ENCODE measurements around the gene SRGAP2.
"Not testable (repeated sequence)": the region's sequence is repeated elsewhere in the genome, so short reads cannot be mapped to it uniquely, and the experiment has no call there.

The SRGAP2 gene

DNA sequence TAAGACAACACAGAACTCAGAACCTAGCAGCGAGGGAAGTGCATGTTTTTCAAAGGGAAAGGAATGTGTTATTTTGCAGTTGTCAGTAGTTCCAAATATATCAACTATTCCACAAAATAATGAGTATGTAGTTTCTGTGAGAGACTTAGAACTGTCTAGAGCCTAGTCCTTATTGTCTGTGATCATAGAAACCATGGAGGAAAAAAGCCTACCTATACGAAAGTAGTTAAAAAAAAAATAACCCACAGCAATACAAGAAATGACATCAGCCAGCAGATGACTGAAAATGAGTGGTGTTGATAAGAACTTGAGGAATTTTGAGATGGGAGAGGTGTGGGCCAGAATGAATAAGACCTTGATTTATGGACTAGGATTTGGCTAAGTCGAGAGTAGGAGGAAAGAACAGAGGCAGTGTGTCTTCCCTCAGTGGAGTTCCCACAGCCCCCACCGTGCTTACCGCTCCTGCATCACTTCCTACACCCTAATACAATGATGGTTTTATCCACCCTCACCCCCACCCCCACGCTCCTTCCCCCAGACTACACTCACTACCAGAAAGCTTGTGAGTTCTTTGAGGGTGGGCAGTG, 20.9 kb downstream of the SRGAP2 start:
- POLR2A ChIA-PET; H3K4me3 ChIP-seq (ENCODE audit: low read depth, low read length); H3K36me3 ChIP-seq (ENCODE audit: control insufficient read depth in 2 of 2, insufficient read depth in 1 of 2, low read length in 2 of 2); CTCF ChIA-PET; H3K9me3 ChIP-seq (ENCODE audit: control insufficient read depth, insufficient read depth, low read depth, low read length); H3K27ac ChIP-seq (ENCODE audit: extremely low read depth, low read depth, low read length); H3K4me1 ChIP-seq (ENCODE audit: control insufficient read depth, insufficient read depth, low read length): not testable (repeated sequence)
- TF ChIP-seq ZNF629 (tag by site-specific recombination; IDR thresholded peaks at IDR 0.05), result peak; percentile 35; the same call in 1 of the 2 replicates

DNA sequence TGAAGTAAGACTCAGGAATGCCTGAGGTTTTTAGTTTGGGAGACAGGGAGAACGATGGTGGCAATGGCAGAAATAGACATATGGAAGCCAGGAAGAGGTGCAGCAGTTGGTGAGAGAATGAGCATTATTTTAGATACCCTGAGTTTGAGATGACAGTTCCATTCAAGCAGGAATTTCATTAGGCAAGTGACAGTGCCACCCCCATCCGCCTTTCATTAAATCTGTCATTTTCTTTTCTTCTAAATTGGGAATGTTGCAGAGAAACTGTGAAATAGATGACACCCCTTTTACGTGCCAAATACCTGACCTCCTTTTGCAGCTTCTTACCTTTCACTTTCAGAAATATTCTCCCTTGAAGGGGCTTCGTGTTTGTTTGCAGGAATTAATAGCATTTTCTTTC, 22.0 kb downstream of the SRGAP2 start:
- POLR2A ChIA-PET; H3K36me3 ChIP-seq (ENCODE audit: control insufficient read depth in 2 of 2, insufficient read depth in 1 of 2, low read length in 2 of 2); H3K27ac ChIP-seq (ENCODE audit: extremely low read depth, low read depth, low read length); H3K9me3 ChIP-seq (ENCODE audit: control insufficient read depth, insufficient read depth, low read depth, low read length); H3K4me3 ChIP-seq (ENCODE audit: low read depth, low read length); H3K4me1 ChIP-seq (ENCODE audit: control insufficient read depth, insufficient read depth, low read length); CTCF ChIA-PET: not testable (repeated sequence)

GRCh38 chr1:206226886-206227285, 23.5 kb downstream of the SRGAP2 start:
- H3K9me3 ChIP-seq (ENCODE audit: control insufficient read depth, insufficient read depth, low read depth, low read length); H3K27ac ChIP-seq (ENCODE audit: extremely low read depth, low read depth, low read length); H3K36me3 ChIP-seq (ENCODE audit: control insufficient read depth in 2 of 2, insufficient read depth in 1 of 2, low read length in 2 of 2); POLR2A ChIA-PET; CTCF ChIA-PET; H3K4me3 ChIP-seq (ENCODE audit: low read depth, low read length); H3K4me1 ChIP-seq (ENCODE audit: control insufficient read depth, insufficient read depth, low read length): not testable (repeated sequence)

- H3K9me3 ChIP-seq (ENCODE audit: control insufficient read depth, insufficient read depth, low read depth, low read length); H3K27ac ChIP-seq (ENCODE audit: extremely low read depth, low read depth, low read length); H3K36me3 ChIP-seq (ENCODE audit: control insufficient read depth in 2 of 2, insufficient read depth in 1 of 2, low read length in 2 of 2); H3K4me3 ChIP-seq (ENCODE audit: low read depth, low read length); POLR2A ChIA-PET; H3K4me1 ChIP-seq (ENCODE audit: control insufficient read depth, insufficient read depth, low read length); CTCF ChIA-PET: not testable (repeated sequence)
Measured at GRCh38 chr1:206229286-206229685, 25.9 kb downstream of the SRGAP2 start.

- POLR2A ChIA-PET; H3K27ac ChIP-seq (ENCODE audit: extremely low read depth, low read depth, low read length); CTCF ChIA-PET; H3K4me3 ChIP-seq (ENCODE audit: low read depth, low read length); H3K36me3 ChIP-seq (ENCODE audit: control insufficient read depth in 2 of 2, insufficient read depth in 1 of 2, low read length in 2 of 2); H3K9me3 ChIP-seq (ENCODE audit: control insufficient read depth, insufficient read depth, low read depth, low read length); H3K4me1 ChIP-seq (ENCODE audit: control insufficient read depth, insufficient read depth, low read length): not testable (repeated sequence)
Measured at GRCh38 chr1:206231989-206232388, 28.6 kb downstream of the SRGAP2 start.

DNA sequence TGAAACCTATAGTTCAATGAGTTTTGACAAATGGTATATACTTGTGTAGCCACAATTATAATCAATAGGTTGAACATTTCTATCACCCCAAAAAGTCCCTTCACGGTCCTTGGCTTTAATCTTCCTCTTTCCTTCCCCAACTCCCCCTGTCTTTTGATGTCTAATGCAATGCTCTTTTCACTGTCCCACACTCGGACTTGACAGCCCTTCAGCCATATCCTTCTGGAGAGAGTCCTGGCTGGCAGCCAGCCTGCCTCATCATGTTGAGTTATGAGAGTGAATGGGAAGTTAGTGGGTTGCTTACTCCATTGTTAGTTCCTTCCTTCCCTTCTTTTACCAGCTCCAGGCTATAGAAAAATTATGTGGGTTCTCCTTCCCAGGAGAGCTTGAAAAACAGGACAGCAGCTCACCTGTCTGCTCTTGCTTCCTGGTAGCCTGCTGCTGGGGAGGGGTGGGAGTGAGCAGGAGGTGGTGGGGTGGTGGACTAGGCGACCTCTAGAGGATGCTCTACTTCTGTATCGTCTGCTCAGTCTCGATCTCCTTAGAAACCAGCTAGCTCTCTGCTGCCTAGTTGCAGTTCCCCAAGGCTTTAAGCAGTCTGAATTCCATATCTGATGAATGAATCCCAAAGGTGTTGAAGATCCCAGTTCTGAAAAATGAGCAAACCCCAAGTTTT, 29.8 kb downstream of the SRGAP2 start:
- H3K9me3 ChIP-seq (ENCODE audit: control insufficient read depth, insufficient read depth, low read depth, low read length); H3K36me3 ChIP-seq (ENCODE audit: control insufficient read depth in 2 of 2, insufficient read depth in 1 of 2, low read length in 2 of 2); H3K27ac ChIP-seq (ENCODE audit: extremely low read depth, low read depth, low read length); CTCF ChIA-PET; H3K4me1 ChIP-seq (ENCODE audit: control insufficient read depth, insufficient read depth, low read length); H3K4me3 ChIP-seq (ENCODE audit: low read depth, low read length); POLR2A ChIA-PET: not testable (repeated sequence)

- CTCF ChIA-PET; H3K36me3 ChIP-seq (ENCODE audit: control insufficient read depth in 2 of 2, insufficient read depth in 1 of 2, low read length in 2 of 2); H3K4me3 ChIP-seq (ENCODE audit: low read depth, low read length); H3K9me3 ChIP-seq (ENCODE audit: control insufficient read depth, insufficient read depth, low read depth, low read length); H3K4me1 ChIP-seq (ENCODE audit: control insufficient read depth, insufficient read depth, low read length); H3K27ac ChIP-seq (ENCODE audit: extremely low read depth, low read depth, low read length); POLR2A ChIA-PET: not testable (repeated sequence)
Measured at GRCh38 chr1:206234189-206234916, 31.0 kb downstream of the SRGAP2 start.

DNA sequence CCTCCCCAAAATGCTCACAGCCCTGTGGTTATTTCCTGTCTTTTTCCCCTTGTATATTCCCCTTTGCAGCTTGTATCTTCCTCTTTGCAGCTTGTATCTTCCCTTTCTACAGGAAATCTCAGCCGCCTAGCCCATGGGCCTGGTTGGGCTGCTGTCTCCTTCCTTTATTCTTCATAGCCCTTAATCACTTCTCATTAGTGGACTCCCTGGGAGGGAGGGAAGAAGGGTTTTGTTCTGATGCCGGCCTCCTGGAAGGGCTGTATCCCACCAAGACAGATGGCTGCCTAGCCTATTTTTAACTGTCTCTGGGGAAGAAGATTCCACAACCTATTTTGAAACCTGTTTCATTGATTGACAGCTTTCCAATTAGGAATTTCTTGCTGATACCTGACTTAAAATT, 31.8 kb downstream of the SRGAP2 start:
- H3K4me1 ChIP-seq (ENCODE audit: control insufficient read depth, insufficient read depth, low read length); H3K9me3 ChIP-seq (ENCODE audit: control insufficient read depth, insufficient read depth, low read depth, low read length); H3K4me3 ChIP-seq (ENCODE audit: low read depth, low read length); H3K27ac ChIP-seq (ENCODE audit: extremely low read depth, low read depth, low read length); POLR2A ChIA-PET; CTCF ChIA-PET; H3K36me3 ChIP-seq (ENCODE audit: control insufficient read depth in 2 of 2, insufficient read depth in 1 of 2, low read length in 2 of 2): not testable (repeated sequence)

DNA sequence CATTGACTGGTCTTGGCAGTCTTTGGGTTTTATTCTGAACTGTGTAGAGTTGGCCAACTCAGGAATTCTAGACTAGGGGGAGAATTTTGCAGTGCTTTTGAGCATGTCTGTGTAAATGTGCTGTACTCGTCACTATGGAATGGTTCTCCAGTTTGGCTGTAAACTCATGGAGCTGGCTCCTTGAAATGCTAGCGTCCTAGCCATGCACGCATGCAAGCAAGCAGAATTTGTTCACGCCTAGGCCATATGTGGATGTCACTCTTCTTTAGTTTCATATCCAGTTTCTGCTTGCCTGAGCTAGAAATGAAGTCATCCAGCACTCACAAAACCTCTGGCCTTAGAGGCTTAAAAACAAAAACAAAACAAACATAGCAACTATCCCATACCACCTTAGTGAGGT, 36.9 kb downstream of the SRGAP2 start:
- H3K9me3 ChIP-seq (ENCODE audit: control insufficient read depth, insufficient read depth, low read depth, low read length); H3K4me3 ChIP-seq (ENCODE audit: low read depth, low read length); CTCF ChIA-PET; POLR2A ChIA-PET; H3K27ac ChIP-seq (ENCODE audit: extremely low read depth, low read depth, low read length); H3K36me3 ChIP-seq (ENCODE audit: control insufficient read depth in 2 of 2, insufficient read depth in 1 of 2, low read length in 2 of 2); H3K4me1 ChIP-seq (ENCODE audit: control insufficient read depth, insufficient read depth, low read length): not testable (repeated sequence)

DNA sequence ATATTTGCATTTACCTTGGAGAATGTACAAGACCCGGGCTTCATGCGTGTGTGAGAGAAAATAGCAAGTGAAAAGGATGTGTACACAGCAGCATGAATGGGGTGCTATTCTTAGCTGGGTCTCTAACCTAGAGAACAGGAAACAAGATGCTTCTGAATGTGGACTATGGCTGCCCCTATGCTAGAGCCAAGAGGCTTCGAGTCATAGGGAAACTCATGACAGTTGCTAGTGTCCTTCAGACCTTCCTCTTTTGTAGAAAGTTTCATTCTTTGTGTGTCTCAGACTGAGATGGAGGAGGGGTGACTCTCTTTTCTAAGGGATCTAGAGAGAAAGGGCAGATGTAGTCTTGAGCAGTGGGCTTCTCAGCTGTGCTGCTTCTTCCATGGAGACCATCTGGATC, 40.0 kb downstream of the SRGAP2 start:
- CTCF ChIA-PET; H3K9me3 ChIP-seq (ENCODE audit: control insufficient read depth, insufficient read depth, low read depth, low read length); H3K27ac ChIP-seq (ENCODE audit: extremely low read depth, low read depth, low read length); H3K36me3 ChIP-seq (ENCODE audit: control insufficient read depth in 2 of 2, insufficient read depth in 1 of 2, low read length in 2 of 2); H3K4me3 ChIP-seq (ENCODE audit: low read depth, low read length); POLR2A ChIA-PET; H3K4me1 ChIP-seq (ENCODE audit: control insufficient read depth, insufficient read depth, low read length): not testable (repeated sequence)

DNA sequence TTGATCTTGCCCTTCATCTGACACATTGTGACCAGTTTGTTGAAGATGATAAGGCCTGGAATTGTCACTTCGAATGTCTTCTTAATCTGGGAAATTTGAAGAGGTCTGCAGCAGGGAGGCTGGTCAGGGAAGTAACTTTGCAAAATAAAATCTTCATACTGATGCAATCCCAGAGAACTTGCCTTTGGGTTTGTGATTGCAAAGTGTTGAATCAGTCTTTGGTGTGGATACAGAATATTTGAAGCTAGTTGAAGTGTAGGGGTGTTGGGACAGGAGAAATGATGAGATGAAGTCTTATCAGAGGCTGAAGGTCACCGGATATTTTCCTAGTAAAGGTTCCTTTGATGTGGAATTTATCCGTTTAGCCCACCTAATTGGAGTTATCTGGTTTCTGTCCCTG, 42.1 kb downstream of the SRGAP2 start:
- H3K4me3 ChIP-seq (ENCODE audit: low read depth, low read length); H3K27ac ChIP-seq (ENCODE audit: extremely low read depth, low read depth, low read length); H3K9me3 ChIP-seq (ENCODE audit: control insufficient read depth, insufficient read depth, low read depth, low read length); H3K4me1 ChIP-seq (ENCODE audit: control insufficient read depth, insufficient read depth, low read length); H3K36me3 ChIP-seq (ENCODE audit: control insufficient read depth in 2 of 2, insufficient read depth in 1 of 2, low read length in 2 of 2); POLR2A ChIA-PET; CTCF ChIA-PET: not testable (repeated sequence)

All from HEK293 (cell line).